H1 (cell line): ENCODE data around the gene RAET1G. TPM values are rescaled to one million over a fixed set of nuclear protein-coding genes. Genes with fewer than 3 reads are reported as not detected.

Source experiments
- CTCF ChIA-PET: fragments of 300-600 bp; sonication (Branson Sonifier 250); formaldehyde crosslinking; loops from one replicate; lab custom pipeline; 2021; ENCODE audit not compliant: partially characterized antibody; lab: Charles Lee
- POLR2A ChIA-PET: fragments of 300-600 bp; sonication (Branson Sonifier 250); formaldehyde crosslinking; loops from one replicate; lab custom pipeline; 2021; ENCODE audit warnings: inconsistent platforms; ENCODE audit not compliant: partially characterized antibody; lab: Charles Lee
- DNase-seq, 2 experiments: peaks; one replicate each; pipeline versions ENCODE4 v3.0.0 to v3.0.0-alpha.2; 2010 to 2022; ENCODE audit warnings: low spot score in 2 of 2, low read depth in 1 of 2, mixed read lengths in 1 of 2
- FAIRE-seq: peaks from 2 replicates; lab custom pipeline; 2011; peaks lifted over from hg19 to GRCh38; lab: Jason Lieb, UNC
- H2AFZ ChIP-seq: 2 replicates; pipeline ENCODE4 v1.8.1; 2012; ENCODE audit warnings: low read length, inconsistent platforms
- H2AK5ac ChIP-seq: 2 replicates; pipeline ENCODE4 v1.6.1; 2013; ENCODE audit warnings: low read depth, low read length
- H2BK120ac ChIP-seq: replicated peaks from 2 replicates; pipeline ENCODE3; 2013; ENCODE audit warnings: low read depth, low read length, inconsistent platforms
- H2BK12ac ChIP-seq: 2 replicates; pipeline ENCODE4 v1.6.1; 2013; ENCODE audit warnings: low read depth, low read length
- H2BK15ac ChIP-seq: 2 replicates; pipeline ENCODE4 v1.6.1; 2013; ENCODE audit warnings: low read length
- H2BK20ac ChIP-seq: 2 replicates; pipeline ENCODE4 v1.6.1; 2013; ENCODE audit warnings: low read length
- H2BK5ac ChIP-seq: 2 replicates; pipeline ENCODE4 v1.6.1; 2013; ENCODE audit warnings: low read depth, low read length
- H3K14ac ChIP-seq: 2 replicates; pipeline ENCODE4 v1.6.1; 2013; ENCODE audit warnings: inconsistent platforms; ENCODE audit not compliant: insufficient read length
- H3K18ac ChIP-seq: 2 replicates; pipeline ENCODE4 v1.6.1; 2013; ENCODE audit warnings: low read length; ENCODE audit errors: extremely low read depth
- H3K23ac ChIP-seq: 2 replicates; pipeline ENCODE4 v1.6.1; 2013; ENCODE audit warnings: inconsistent platforms; ENCODE audit not compliant: insufficient read length
- H3K23me2 ChIP-seq: 2 replicates; pipeline ENCODE4 v1.6.1; 2013; ENCODE audit warnings: low read depth, low read length
- H3K27ac ChIP-seq: 2 replicates; pipeline ENCODE4 v1.6.1; 2011; ENCODE audit warnings: low read depth, low read length, inconsistent platforms
- H3K27me3 ChIP-seq, 4 experiments: replicated peaks in 1 of 4; 1 replicate in 1 of 4; 2 replicates in 3 of 4; pipeline versions ENCODE4 v1.6.1 to v1.8.1; 2011 to 2013; ENCODE audit warnings: low read length in 3 of 4, mild to moderate bottlenecking in 3 of 4, inconsistent platforms in 2 of 4, mixed read lengths in 2 of 4, moderate library complexity in 1 of 4; ENCODE audit not compliant: control insufficient read depth in 3 of 4, insufficient read depth in 3 of 4; ENCODE audit errors: extremely low read depth in 1 of 4
- H3K36me3 ChIP-seq, 4 experiments: 2 replicates each; pipeline versions ENCODE4 v1.6.1 to v1.8.1; 2011 to 2013; ENCODE audit warnings: mild to moderate bottlenecking in 4 of 4, low read length in 3 of 4, moderate library complexity in 2 of 4, control low read depth in 1 of 4, inconsistent platforms in 1 of 4; ENCODE audit not compliant: insufficient read depth in 4 of 4, control insufficient read depth in 2 of 4
- H3K4ac ChIP-seq: replicated peaks from 2 replicates; pipeline ENCODE3; 2013; ENCODE audit warnings: low read length, low read depth, mixed read lengths, inconsistent platforms; ENCODE audit not compliant: insufficient read length
- H3K4me1 ChIP-seq, 4 experiments: replicated peaks in 1 of 4; 1 replicate in 1 of 4; 2 replicates in 3 of 4; pipeline versions ENCODE4 v1.6.1 to v1.8.1; 2011 to 2013; ENCODE audit warnings: low read length in 3 of 4, inconsistent platforms in 2 of 4, mixed read lengths in 1 of 4; ENCODE audit not compliant: insufficient read depth in 4 of 4, control insufficient read depth in 3 of 4
- H3K4me2 ChIP-seq, 2 experiments: 2 replicates each; pipeline versions ENCODE4 v1.6.1 to v1.8.1; 2011 to 2013; ENCODE audit warnings: low read depth in 2 of 2, low read length in 2 of 2, control low read depth in 1 of 2, inconsistent platforms in 1 of 2, mild to moderate bottlenecking in 1 of 2; ENCODE audit not compliant: insufficient read depth in 1 of 2
- H3K4me3 ChIP-seq, 4 experiments: fragments of 200-600, 300-600 bp in 1 of 4; sonication (generic), shearing (Covaris generic), sonication (Bioruptor Twin) in 1 of 4; 2 replicates each; pipeline versions ENCODE4 v1.5.1 to v1.8.1; 2011 to 2016; ENCODE audit warnings: low read length in 4 of 4, low read depth in 3 of 4, control low read depth in 2 of 4, inconsistent platforms in 2 of 4, mild to moderate bottlenecking in 2 of 4, mixed read lengths in 1 of 4, moderate library complexity in 1 of 4; ENCODE audit not compliant: insufficient read depth in 2 of 4; ENCODE audit errors: extremely low read depth in 1 of 4
- H3K56ac ChIP-seq: replicated peaks from 2 replicates; pipeline ENCODE3; 2013; ENCODE audit warnings: low read depth, mild to moderate bottlenecking, mixed read lengths, low read length, inconsistent platforms; ENCODE audit not compliant: insufficient read length
- H3K79me1 ChIP-seq: 2 replicates; pipeline ENCODE4 v1.6.1; 2013; ENCODE audit warnings: low read depth, low read length, control low read depth
- H3K79me2 ChIP-seq, 2 experiments: 2 replicates each; pipeline versions ENCODE4 v1.6.1 to v1.8.1; 2012 to 2013; ENCODE audit warnings: low read length in 2 of 2, mild to moderate bottlenecking in 2 of 2, inconsistent platforms in 1 of 2; ENCODE audit not compliant: insufficient read depth in 2 of 2, control insufficient read depth in 1 of 2
- H3K9ac ChIP-seq, 4 experiments: replicated peaks in 1 of 4; 1 replicate in 1 of 4; 2 replicates in 3 of 4; pipeline versions ENCODE4 v1.6.1 to v1.8.1; 2011 to 2013; ENCODE audit warnings: low read depth in 3 of 4, low read length in 3 of 4, control low read depth in 2 of 4, mild to moderate bottlenecking in 2 of 4, moderate library complexity in 2 of 4, inconsistent platforms in 1 of 4; ENCODE audit errors: extremely low read depth in 1 of 4
- H3K9me3 ChIP-seq, 2 experiments: 2 replicates each; pipeline versions ENCODE4 v1.6.1 to v1.8.1; 2012 to 2013; ENCODE audit warnings: mild to moderate bottlenecking in 2 of 2, moderate library complexity in 2 of 2, control low read depth in 1 of 2, inconsistent platforms in 1 of 2, low read depth in 1 of 2, low read length in 1 of 2, mixed read lengths in 1 of 2; ENCODE audit not compliant: insufficient read depth in 2 of 2
- H4K20me1 ChIP-seq, 2 experiments: replicated peaks in 1 of 2; 2 replicates each; pipeline versions ENCODE3 to v1.8.1; 2011 to 2013; ENCODE audit warnings: inconsistent platforms in 2 of 2, low read length in 2 of 2, mild to moderate bottlenecking in 1 of 2; ENCODE audit not compliant: insufficient read depth in 2 of 2, control insufficient read depth in 1 of 2
- H4K5ac ChIP-seq: 2 replicates; pipeline ENCODE4 v1.6.1; 2013; ENCODE audit warnings: low read length, low read depth, mixed read lengths, inconsistent platforms; ENCODE audit not compliant: insufficient read length
- H4K8ac ChIP-seq: 2 replicates; pipeline ENCODE4 v1.8.0; 2013; ENCODE audit warnings: mild to moderate bottlenecking, moderate library complexity, low read length, inconsistent platforms; ENCODE audit not compliant: insufficient read depth; ENCODE audit errors: extremely low read depth
- H4K91ac ChIP-seq: replicated peaks from 2 replicates; pipeline ENCODE3; 2013; ENCODE audit warnings: low read length, mixed read lengths, inconsistent platforms; ENCODE audit not compliant: insufficient read length
- BCL11A ChIP-seq, 2 experiments: IDR thresholded peaks; one replicate each; pipeline ENCODE4 v1.6.1; 2011; ENCODE audit warnings: low read depth in 2 of 2, low read length in 2 of 2, mild to moderate bottlenecking in 2 of 2
- CEBPB ChIP-seq: IDR thresholded peaks from 2 replicates; pipeline ENCODE4 v1.6.1; 2012; ENCODE audit warnings: low read depth, low read length
- CTBP2 ChIP-seq: IDR thresholded peaks from 2 replicates; pipeline ENCODE4 v1.7.0; 2011; ENCODE audit warnings: borderline replicate concordance, mild to moderate bottlenecking, moderate library complexity, mixed read lengths, low read length; ENCODE audit not compliant: insufficient read depth, insufficient read length
- EP300 ChIP-seq, 2 experiments: IDR thresholded peaks; 1 replicate in 1 of 2; 2 replicates in 1 of 2; pipeline ENCODE4 v1.6.1; 2011 to 2012; ENCODE audit warnings: low read depth in 2 of 2, low read length in 2 of 2, mild to moderate bottlenecking in 2 of 2, borderline replicate concordance in 1 of 2, inconsistent platforms in 1 of 2, moderate library complexity in 1 of 2
- HDAC6 ChIP-seq: IDR thresholded peaks from one replicate; pipeline ENCODE4 v1.7.1; 2012; ENCODE audit warnings: low read depth, mild to moderate bottlenecking, inconsistent platforms, low read length, moderate library complexity
- SAP30 ChIP-seq: fragments of 300-600 bp; sonication (generic); IDR thresholded peaks from 2 replicates; pipeline ENCODE4 v1.7.1; 2012; ENCODE audit warnings: low read length, moderate library complexity, mild to moderate bottlenecking, inconsistent platforms; ENCODE audit not compliant: insufficient read depth, insufficient replicate concordance
- TAF7 ChIP-seq: optimal IDR thresholded peaks from 2 replicates; pipeline ENCODE3; 2011; ENCODE audit warnings: low read depth, mild to moderate bottlenecking, inconsistent platforms, low read length, moderate library complexity, borderline replicate concordance
- TBP ChIP-seq: IDR thresholded peaks from 2 replicates; pipeline ENCODE4 v1.6.1; 2011; ENCODE audit warnings: low read depth, low read length, improper control_type of control experiment
- WGBS, 2 experiments: shearing (Covaris generic) in 1 of 2; methylation state at CpG; one replicate each; pipeline versions ENCODE4 v1.1.6 to v1.1.7; 2013 to 2015; ENCODE audit warnings: low lambda C conversion rate in 2 of 2, mixed read lengths in 2 of 2, inconsistent platforms in 1 of 2, low coverage in 1 of 2, missing lambda C conversion rate in 1 of 2; ENCODE audit not compliant: insufficient replicate concordance in 2 of 2, insufficient coverage in 1 of 2, insufficient read length in 1 of 2; ENCODE audit errors: extremely low coverage in 1 of 2, missing lambda C conversion rate in 1 of 2; 5-methylcytosine and 5-hydroxymethylcytosine counted together
- polyA plus RNA-seq, 7 experiments: library from polyadenylated mRNA; depleted of rRNA in 3 of 7; stranded (reverse) in 5 of 7; unstranded in 2 of 7; fragments of >200 nt in 5 of 7; fragments of 200-250 nt in 2 of 7; gene quantifications; 1 replicate in 5 of 7; 2 replicates in 1 of 7; 4 replicates in 1 of 7; pipeline versions ENCODE4 v1.2.1 to v1.2.3, GENCODE V29; 2011 to 2013; ENCODE audit warnings: missing spikeins in 2 of 7, mixed read lengths in 2 of 7
- total RNA-seq: library from RNA; stranded (reverse); fragmentation: NEBNext Ultra II Directional; extraction: Animal tissue kit (Norgen Biotek cat#: 25700); gene quantifications from 2 replicates; pipeline ENCODE4 v1.2.1, GENCODE V29; 2021

RAET1G gene
- total and polyA plus RNA-seq, 2 of the 8 experiments (the other 6 are each of a cell fraction or from before 2014, with no cell fraction given) = 0.08 TPM; not detected in 1

DNA sequence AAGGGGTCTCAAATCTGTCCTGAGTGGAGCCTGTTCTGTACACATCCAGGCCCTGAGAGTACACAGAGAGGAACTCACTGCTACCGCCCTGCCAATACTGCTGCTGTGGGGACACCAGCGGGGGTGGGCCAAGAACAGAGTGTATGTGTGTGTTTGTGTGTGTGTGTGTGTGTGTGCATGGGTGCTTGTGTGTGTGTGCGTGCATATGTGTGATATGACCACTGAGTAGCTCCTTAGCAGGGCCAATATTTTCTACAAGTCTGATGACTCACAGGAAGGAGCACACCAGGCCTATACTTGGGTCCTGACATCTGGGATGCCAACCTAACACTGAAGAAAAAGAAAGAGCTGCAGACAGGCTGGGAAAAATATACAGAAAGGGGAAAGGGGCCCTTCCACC, 26.4 kb downstream of the RAET1G start:
- no peak overlapping the region for H3K4ac ChIP-seq
- no peaks in the 10 kb centered on the region for H3K23me2 ChIP-seq
- no peaks in the 10 kb centered on the region for H3K79me1 ChIP-seq
- no peak for DNase-seq
- no peak overlapping the region for H3K9ac ChIP-seq
- H2BK5ac ChIP-seq = no peak overlapping the region
- no peak overlapping the region for H3K56ac ChIP-seq
- WGBS, 2 experiments = 91% methylated on average over 3 of the region's 3 CpGs; no CpG with 5 or more reads in 1 of the 2 experiments
- no peak overlapping the region for H4K91ac ChIP-seq
- H3K27ac ChIP-seq = no peak overlapping the region
- no peak overlapping the region for H4K5ac ChIP-seq
- H3K9me3 ChIP-seq = no peaks in the 10 kb centered on the region
- no peaks in the 10 kb centered on the region for H3K36me3 ChIP-seq
- no peak overlapping the region for H3K4me3 ChIP-seq
- H2BK120ac ChIP-seq = no peak overlapping the region
- no peak for TF ChIP-seq TAF7
- no peak for TF ChIP-seq HDAC6
- TF ChIP-seq EP300 (IDR thresholded peaks at IDR 0.05; ENCODE audit: borderline replicate concordance in 1 of 2, low read depth in 2 of 2, low read length in 2 of 2) = no peak
- no peak for TF ChIP-seq CTBP2
- TF ChIP-seq SAP30 = no peak
- TF ChIP-seq TBP = no peak
- TF ChIP-seq CEBPB = no peak
- no peak for TF ChIP-seq BCL11A (IDR thresholded peaks at IDR 0.05; ENCODE audit: low read depth in 2 of 2, low read length in 2 of 2)
- H3K79me2 ChIP-seq = no peaks in the 10 kb centered on the region
- no peak overlapping the region for H3K18ac ChIP-seq
- H3K4me1 ChIP-seq = peaks cover 0 to 4% (median 0%) of the 10 kb centered on the region in 4 experiments; a peak in 2 of 7 replicates
- ChIA-PET CTCF (interaction anchor here (0.7 to 2.9 kb wide), 8 partner anchors 9 to 118 kb away, joined by 3 to 15 read pairs (median 3); no protein-coding TSS in a partner anchor), POLR2A (no interaction called here)
- no peaks in the 10 kb centered on the region for H4K20me1 ChIP-seq
- H2BK12ac ChIP-seq = no peak overlapping the region
- no peak overlapping the region for H3K4me2 ChIP-seq
- H2AFZ ChIP-seq = no peak overlapping the region
- no peak overlapping the region for H3K23ac ChIP-seq
- FAIRE-seq = no peak
- H4K8ac ChIP-seq = no peak overlapping the region
- no peak overlapping the region for H2BK20ac ChIP-seq
- H3K27me3 ChIP-seq = no peaks in the 10 kb centered on the region
- no peak overlapping the region for H2BK15ac ChIP-seq
- H2AK5ac ChIP-seq = no peak overlapping the region
- H3K14ac ChIP-seq = no peak overlapping the region
